Hepatocyte (in vitro differentiated cells): Measurements from ENCODE around the gene SHQ1. TPM values are rescaled to one million over a fixed set of nuclear protein-coding genes. Genes with fewer than 3 reads are reported as not detected.

Experiments used
- DNase-seq: peaks from one replicate; pipeline ENCODE4 v3.0.0-alpha.2; 2016; ENCODE audit warnings: low spot score
- H2AFZ ChIP-seq: fragments of 200-600 bp; sonication (generic); 2 replicates; pipeline ENCODE4 v1.6.0; 2016; ENCODE audit warnings: antibody characterized with exemption, mild to moderate bottlenecking
- H3K27ac ChIP-seq: fragments of 200-600 bp; sonication (generic); 2 replicates; pipeline ENCODE4 v1.5.1; 2016; ENCODE audit warnings: mild to moderate bottlenecking
- H3K27me3 ChIP-seq: fragments of 200-600 bp; sonication (generic); 2 replicates; pipeline ENCODE4 v1.6.1; 2016
- H3K36me3 ChIP-seq: fragments of 200-600 bp; sonication (generic); replicated peaks from 2 replicates; pipeline ENCODE4 v1.5.1; 2016; ENCODE audit warnings: low read depth; ENCODE audit not compliant: insufficient read depth
- H3K4me1 ChIP-seq: fragments of 200-600 bp; sonication (generic); 2 replicates; pipeline ENCODE4 v1.5.1; 2016; ENCODE audit warnings: mild to moderate bottlenecking, moderate library complexity; ENCODE audit not compliant: insufficient read depth
- H3K4me2 ChIP-seq: fragments of 200-600 bp; sonication (generic); 2 replicates; pipeline ENCODE4 v1.6.0; 2016
- H3K4me3 ChIP-seq: fragments of 200-600 bp; sonication (generic); 2 replicates; pipeline ENCODE4 v1.5.1; 2016; ENCODE audit warnings: mild to moderate bottlenecking
- H3K79me2 ChIP-seq: fragments of 200-600 bp; sonication (generic); 2 replicates; pipeline ENCODE4 v1.6.0; 2017; ENCODE audit warnings: mild to moderate bottlenecking
- H3K9me2 ChIP-seq: fragments of 200-600 bp; sonication (generic); replicated peaks from 2 replicates; pipeline ENCODE4 v1.6.0; 2017; ENCODE audit warnings: mild to moderate bottlenecking; ENCODE audit not compliant: insufficient read depth
- H3K9me3 ChIP-seq: fragments of 200-600 bp; sonication (generic); 2 replicates; pipeline ENCODE4 v1.5.1; 2016; ENCODE audit warnings: low read depth, mild to moderate bottlenecking
- H4K20me1 ChIP-seq: fragments of 200-600 bp; sonication (generic); 2 replicates; pipeline ENCODE4 v1.6.0; 2016; ENCODE audit warnings: mild to moderate bottlenecking; ENCODE audit not compliant: insufficient read depth, poor library complexity, severe bottlenecking
- EZH2 ChIP-seq: fragments of 200-600 bp; sonication (generic); IDR thresholded peaks from 2 replicates; pipeline ENCODE4 v1.6.1; 2016; ENCODE audit warnings: antibody characterized with exemption, mild to moderate bottlenecking, borderline replicate concordance
- EZH2phosphoT487 ChIP-seq: fragments of 200-600 bp; sonication (generic); IDR thresholded peaks from one replicate; pipeline ENCODE4 v1.6.1; 2018; ENCODE audit warnings: antibody characterized with exemption, mild to moderate bottlenecking, low read depth, moderate library complexity; ENCODE audit not compliant: unreplicated experiment, severe bottlenecking
- WGBS: methylation state at CpG from one replicate; pipeline ENCODE4 v1.1.6; 2016; ENCODE audit warnings: low lambda C conversion rate; ENCODE audit errors: missing lambda C conversion rate; 5-methylcytosine and 5-hydroxymethylcytosine counted together
- polyA plus RNA-seq: library from polyadenylated mRNA; unstranded; fragments of >200 nt; fragmentation: Nextera tagmentation; extraction: Ambion mirVana; gene quantifications from 2 replicates; pipeline ENCODE4 v1.2.1, GENCODE V29; 2016
- total RNA-seq: library from RNA; depleted of rRNA; stranded (reverse); fragments of >200 nt; gene quantifications from 2 replicates; pipeline ENCODE4 v1.2.3, GENCODE V29; 2014
- TF ChIP-seq, protein P1 (sequence below): fragments of 200-600 bp; sonication (generic); IDR thresholded peaks from 2 replicates; pipeline ENCODE4 v1.5.1; 2016; ENCODE audit warnings: antibody characterized with exemption, mild to moderate bottlenecking; ENCODE audit not compliant: poor library complexity

SHQ1 gene
- total and polyA plus RNA-seq, 2 experiments from 2014 or later = 11.1 to 16.8 TPM

DNA sequence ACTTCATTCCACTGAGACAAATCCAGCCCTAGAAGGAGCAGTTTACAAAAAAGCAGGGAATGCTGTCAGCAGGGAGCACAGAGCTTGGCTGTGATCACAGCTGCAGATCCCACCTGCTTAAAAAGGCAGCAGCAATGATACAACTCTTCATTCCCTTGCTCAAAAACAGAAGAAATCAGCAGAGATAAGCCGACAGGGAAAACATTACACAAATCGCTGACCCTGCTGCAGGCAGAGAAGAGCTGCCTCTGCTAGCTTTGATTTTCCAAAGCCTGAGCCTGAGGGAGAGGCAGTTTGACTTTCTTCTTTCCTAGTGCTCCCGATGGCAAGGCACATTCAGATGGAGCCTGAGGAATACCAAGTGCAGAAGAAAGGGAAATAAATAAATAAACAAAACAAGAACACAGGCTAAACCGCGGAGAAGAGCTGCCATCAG is 80.2 kb downstream of the SHQ1 start:
- Histone ChIP-seq H3K4me1 (peaks cover 14% of the 10 kb centered on the region), H3K4me2 (peak overlapping the region; percentile 66), H3K9me2 (no peaks in the 10 kb centered on the region), H3K27ac (no peak overlapping the region), H3K9me3 (no peaks in the 10 kb centered on the region), H4K20me1 (no peaks in the 10 kb centered on the region), H3K36me3 (no peaks in the 10 kb centered on the region), H3K27me3 (no peaks in the 10 kb centered on the region), H3K4me3 (no peak overlapping the region), H3K79me2 (no peaks in the 10 kb centered on the region), H2AFZ (peak overlapping the region; percentile 4)
- no peak for TF ChIP-seq EZH2
- TF ChIP-seq, protein P1, sequence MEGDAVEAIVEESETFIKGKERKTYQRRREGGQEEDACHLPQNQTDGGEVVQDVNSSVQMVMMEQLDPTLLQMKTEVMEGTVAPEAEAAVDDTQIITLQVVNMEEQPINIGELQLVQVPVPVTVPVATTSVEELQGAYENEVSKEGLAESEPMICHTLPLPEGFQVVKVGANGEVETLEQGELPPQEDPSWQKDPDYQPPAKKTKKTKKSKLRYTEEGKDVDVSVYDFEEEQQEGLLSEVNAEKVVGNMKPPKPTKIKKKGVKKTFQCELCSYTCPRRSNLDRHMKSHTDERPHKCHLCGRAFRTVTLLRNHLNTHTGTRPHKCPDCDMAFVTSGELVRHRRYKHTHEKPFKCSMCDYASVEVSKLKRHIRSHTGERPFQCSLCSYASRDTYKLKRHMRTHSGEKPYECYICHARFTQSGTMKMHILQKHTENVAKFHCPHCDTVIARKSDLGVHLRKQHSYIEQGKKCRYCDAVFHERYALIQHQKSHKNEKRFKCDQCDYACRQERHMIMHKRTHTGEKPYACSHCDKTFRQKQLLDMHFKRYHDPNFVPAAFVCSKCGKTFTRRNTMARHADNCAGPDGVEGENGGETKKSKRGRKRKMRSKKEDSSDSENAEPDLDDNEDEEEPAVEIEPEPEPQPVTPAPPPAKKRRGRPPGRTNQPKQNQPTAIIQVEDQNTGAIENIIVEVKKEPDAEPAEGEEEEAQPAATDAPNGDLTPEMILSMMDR = no peak
- TF ChIP-seq EZH2phosphoT487 = no peak
- DNase-seq = no peak
- 17% methylated on average over 5 of the region's 5 CpGs for WGBS

DNA sequence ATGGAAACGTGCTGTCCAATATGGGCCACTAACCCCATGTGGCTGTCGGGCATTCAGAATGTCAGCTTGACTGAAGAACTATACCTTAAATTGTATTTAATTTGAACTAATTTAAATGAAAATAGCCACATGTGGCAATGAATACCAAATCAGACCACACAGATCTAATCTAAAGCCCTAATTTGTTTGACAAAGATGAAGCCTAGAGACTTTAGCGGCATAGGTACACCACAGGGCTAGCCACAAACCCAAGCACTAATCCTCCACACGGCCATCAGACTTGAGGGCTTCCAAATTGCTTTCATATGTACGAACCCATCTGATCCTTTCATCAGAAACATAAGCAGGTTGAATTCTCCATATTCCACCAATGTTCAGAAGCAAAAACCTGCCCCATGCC is 81.4 kb downstream of the SHQ1 start:
- Histone ChIP-seq H3K9me2 (no peaks in the 10 kb centered on the region), H3K36me3 (no peaks in the 10 kb centered on the region), H3K9me3 (no peaks in the 10 kb centered on the region), H3K4me1 (peaks cover 14% of the 10 kb centered on the region), H2AFZ (no peak overlapping the region), H4K20me1 (no peaks in the 10 kb centered on the region), H3K4me2 (no peak overlapping the region), H3K4me3 (no peak overlapping the region), H3K27ac (no peak overlapping the region), H3K79me2 (no peaks in the 10 kb centered on the region), H3K27me3 (no peaks in the 10 kb centered on the region)
- DNase-seq = no peak
- 83% methylated on average over 5 of the region's 5 CpGs for WGBS
- no peak for TF ChIP-seq EZH2
- TF ChIP-seq EZH2phosphoT487 = no peak
- TF ChIP-seq, protein P1 = no peak

DNA sequence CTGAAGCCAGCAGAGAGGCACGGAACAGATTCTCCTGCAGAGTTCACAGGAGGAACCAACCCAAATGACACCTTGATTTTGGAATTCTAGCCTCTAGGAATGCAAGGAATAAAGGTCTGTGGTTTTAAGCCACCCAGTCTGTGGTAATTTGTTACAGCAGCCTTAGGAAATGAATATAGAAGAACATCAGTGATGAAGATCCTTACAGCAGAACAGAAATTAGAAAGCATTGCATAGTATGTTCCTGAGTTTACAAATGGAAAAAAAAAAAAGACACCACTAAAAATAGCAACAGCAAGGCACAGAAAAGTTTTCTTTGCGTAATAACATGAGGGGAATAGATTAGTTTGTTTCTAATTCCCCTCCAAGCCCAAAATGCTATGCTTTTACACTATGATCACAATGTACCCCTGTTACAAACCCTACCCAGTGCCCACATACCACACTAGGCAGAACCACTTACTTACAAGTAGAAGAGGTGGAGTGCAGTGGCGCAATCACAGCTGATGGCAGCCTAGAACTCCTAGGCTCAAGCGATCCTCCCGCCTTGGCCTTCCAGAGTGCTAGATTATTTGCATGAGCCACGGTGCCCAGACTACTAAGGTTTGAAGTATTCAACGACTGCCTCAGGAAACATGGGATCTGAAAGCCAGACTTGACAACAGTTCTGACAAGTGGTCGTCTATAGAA is 84.3 kb downstream of the SHQ1 start:
- no peak for DNase-seq
- Histone ChIP-seq H4K20me1 (no peaks in the 10 kb centered on the region), H3K9me3 (no peaks in the 10 kb centered on the region), H3K27me3 (no peaks in the 10 kb centered on the region), H3K79me2 (no peaks in the 10 kb centered on the region), H3K4me2 (no peak overlapping the region), H3K9me2 (no peaks in the 10 kb centered on the region), H3K36me3 (no peaks in the 10 kb centered on the region), H3K27ac (no peak overlapping the region), H3K4me1 (peaks cover 13% of the 10 kb centered on the region), H2AFZ (no peak overlapping the region), H3K4me3 (no peak overlapping the region)
- 91% methylated on average over 8 of the region's 8 CpGs for WGBS
- TF ChIP-seq, protein P1 = no peak
- TF ChIP-seq EZH2 = no peak
- no peak for TF ChIP-seq EZH2phosphoT487
